ENCODE data around the gene ZFYVE28.

DNA sequence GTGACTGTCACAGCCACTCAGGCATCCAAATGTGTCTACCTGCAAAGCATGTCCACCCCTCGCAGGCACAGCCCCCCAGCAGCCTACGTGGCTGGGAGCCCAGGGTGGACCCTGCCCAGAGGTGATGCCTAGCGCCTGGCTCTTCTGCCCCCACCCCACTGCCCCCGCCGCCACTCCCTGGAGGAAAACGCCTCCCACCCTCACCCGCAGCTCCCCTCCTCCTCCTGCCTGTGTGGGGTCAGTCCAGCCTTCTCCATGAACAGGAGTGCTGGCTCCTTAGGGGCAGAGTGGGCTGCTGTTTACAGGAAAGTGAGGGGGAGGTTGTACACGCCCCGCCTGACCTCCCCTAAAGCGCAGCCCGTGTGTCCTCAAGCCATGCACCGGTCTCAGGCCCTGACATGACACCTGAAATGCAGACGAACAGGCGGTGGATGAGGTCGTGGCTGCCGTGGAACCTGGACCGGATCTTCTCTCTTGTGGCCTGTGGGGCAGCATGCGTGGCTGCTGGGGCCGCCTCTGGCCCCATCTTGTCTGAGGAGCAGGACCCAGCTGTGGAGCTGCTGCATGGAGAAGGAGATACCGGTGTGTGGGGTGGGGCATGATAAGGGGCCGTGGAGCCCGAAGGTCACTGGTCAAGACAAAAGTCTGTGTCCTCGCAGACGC is 144.7 kb downstream of the ZFYVE28 start:
- TF ChIP-seq, protein P1, sequence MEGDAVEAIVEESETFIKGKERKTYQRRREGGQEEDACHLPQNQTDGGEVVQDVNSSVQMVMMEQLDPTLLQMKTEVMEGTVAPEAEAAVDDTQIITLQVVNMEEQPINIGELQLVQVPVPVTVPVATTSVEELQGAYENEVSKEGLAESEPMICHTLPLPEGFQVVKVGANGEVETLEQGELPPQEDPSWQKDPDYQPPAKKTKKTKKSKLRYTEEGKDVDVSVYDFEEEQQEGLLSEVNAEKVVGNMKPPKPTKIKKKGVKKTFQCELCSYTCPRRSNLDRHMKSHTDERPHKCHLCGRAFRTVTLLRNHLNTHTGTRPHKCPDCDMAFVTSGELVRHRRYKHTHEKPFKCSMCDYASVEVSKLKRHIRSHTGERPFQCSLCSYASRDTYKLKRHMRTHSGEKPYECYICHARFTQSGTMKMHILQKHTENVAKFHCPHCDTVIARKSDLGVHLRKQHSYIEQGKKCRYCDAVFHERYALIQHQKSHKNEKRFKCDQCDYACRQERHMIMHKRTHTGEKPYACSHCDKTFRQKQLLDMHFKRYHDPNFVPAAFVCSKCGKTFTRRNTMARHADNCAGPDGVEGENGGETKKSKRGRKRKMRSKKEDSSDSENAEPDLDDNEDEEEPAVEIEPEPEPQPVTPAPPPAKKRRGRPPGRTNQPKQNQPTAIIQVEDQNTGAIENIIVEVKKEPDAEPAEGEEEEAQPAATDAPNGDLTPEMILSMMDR (IDR thresholded peaks at IDR 0.05): no peak
- no peak for TF ChIP-seq POLR2A (IDR thresholded peaks at IDR 0.05)

Data from Peyer's patch (tissue), 4 donors.